Measurements from ENCODE around the gene ZNF765. TPM values are rescaled to one million over a fixed set of nuclear protein-coding genes. Genes with fewer than 3 reads are reported as not detected.
"Not testable (repeated sequence)": the region's sequence is repeated elsewhere in the genome, so short reads cannot be mapped to it uniquely, and the experiment has no call there.

Gene ZNF765
- total and polyA plus RNA-seq, 2 donors, result 6.2 to 12.2 TPM

GRCh38 chr19:53466726-53467484 lies 72.0 kb downstream of the ZNF765 start:
- Histone ChIP-seq H3K4me3 (ENCODE audit: low read length in 2 of 2) (peak overlapping the region; percentile 64 to 77), H3K27me3 (ENCODE audit: control insufficient read depth in 2 of 2, insufficient read depth in 1 of 2, low read length in 1 of 2) (peaks cover 2 to 10% of the 10 kb centered on the region in 2 donors), H3K27ac (ENCODE audit: low read depth in 1 of 2, low read length in 1 of 2) (no peak overlapping the region), H3K9me3 (ENCODE audit: control insufficient read depth in 2 of 2, insufficient read depth in 1 of 2, low read length in 1 of 2) (peaks cover 5 to 12% of the 10 kb centered on the region in 2 donors), H3K36me3 (ENCODE audit: control insufficient read depth in 2 of 2, insufficient read depth in 2 of 2, low read length in 1 of 2) (no peaks in the 10 kb centered on the region), H3K4me1 (ENCODE audit: control insufficient read depth in 2 of 2, insufficient read depth in 2 of 2, low read length in 2 of 2) (peaks cover 3 to 5% of the 10 kb centered on the region in 2 donors)
- 11% methylated on average over 31 of the region's 31 CpGs for WGBS
- peak in 1 of 9 donors; percentile 1 for DNase-seq (ENCODE audit: low read depth in 6 of 9, low spot score in 9 of 9)

- peaks cover 4 to 10% of the 10 kb centered on the region in 2 donors for H3K9me3 ChIP-seq (ENCODE audit: control insufficient read depth in 2 of 2, insufficient read depth in 1 of 2, low read length in 1 of 2)
- H3K4me1 ChIP-seq (ENCODE audit: control insufficient read depth in 2 of 2, insufficient read depth in 2 of 2, low read length in 2 of 2), result peaks cover 3 to 5% of the 10 kb centered on the region in 2 donors
- peaks cover 2 to 10% of the 10 kb centered on the region in 2 donors for H3K27me3 ChIP-seq (ENCODE audit: control insufficient read depth in 2 of 2, insufficient read depth in 1 of 2, low read length in 1 of 2)
- peak within 1 kb of the TSS; percentile 87 to 88 for H3K27ac ChIP-seq (ENCODE audit: low read depth in 1 of 2, low read length in 1 of 2)
- DNase-seq (ENCODE audit: low read depth in 6 of 9, low spot score in 9 of 9), result peak; percentile 77 to 97 (median 93)
- under 1% methylated on average over 55 of the region's 55 CpGs for WGBS
- peak within 1 kb of the TSS; percentile 64 to 77 for H3K4me3 ChIP-seq (ENCODE audit: low read length in 2 of 2)
- H3K36me3 ChIP-seq (ENCODE audit: control insufficient read depth in 2 of 2, insufficient read depth in 2 of 2, low read length in 1 of 2), result no peaks in the 10 kb centered on the region
Observed at GRCh38 chr19:53467485-53468262, 72.7 kb downstream of the ZNF765 start, which contains the start of gene ZNF813. ZNF813 (plus strand) TSS chr19:53467733; CDS start chr19:53483823, 16,090 bp downstream.

GRCh38 chr19:53468628-53469027 lies 73.7 kb downstream of the ZNF765 start:
- not testable (repeated sequence) for H3K36me3 ChIP-seq (ENCODE audit: control insufficient read depth in 2 of 2, insufficient read depth in 2 of 2, low read length in 1 of 2); H3K4me1 ChIP-seq (ENCODE audit: control insufficient read depth in 2 of 2, insufficient read depth in 2 of 2, low read length in 2 of 2); H3K9me3 ChIP-seq (ENCODE audit: control insufficient read depth in 2 of 2, insufficient read depth in 1 of 2, low read length in 1 of 2); H3K27ac ChIP-seq (ENCODE audit: low read depth in 1 of 2, low read length in 1 of 2); H3K27me3 ChIP-seq (ENCODE audit: control insufficient read depth in 2 of 2, insufficient read depth in 1 of 2, low read length in 1 of 2); DNase-seq (ENCODE audit: low read depth in 6 of 9, low spot score in 9 of 9)
- peak overlapping the region in 1 of 2 donors; percentile 64 for H3K4me3 ChIP-seq (ENCODE audit: low read length in 2 of 2)
- WGBS, result 78% methylated on average over 8 of the region's 8 CpGs

- H3K36me3 ChIP-seq (ENCODE audit: control insufficient read depth in 2 of 2, insufficient read depth in 2 of 2, low read length in 1 of 2), result no peaks in the 10 kb centered on the region
- no peaks in the 10 kb centered on the region for H3K27me3 ChIP-seq (ENCODE audit: control insufficient read depth in 2 of 2, insufficient read depth in 1 of 2, low read length in 1 of 2)
- peaks cover 3 to 5% of the 10 kb centered on the region in 2 donors for H3K4me1 ChIP-seq (ENCODE audit: control insufficient read depth in 2 of 2, insufficient read depth in 2 of 2, low read length in 2 of 2)
- no peak for DNase-seq (ENCODE audit: low read depth in 6 of 9, low spot score in 9 of 9)
- no peak overlapping the region for H3K4me3 ChIP-seq (ENCODE audit: low read length in 2 of 2)
- 98% methylated on average over 7 of the region's 7 CpGs for WGBS
- no peaks in the 10 kb centered on the region for H3K9me3 ChIP-seq (ENCODE audit: control insufficient read depth in 2 of 2, insufficient read depth in 1 of 2, low read length in 1 of 2)
- H3K27ac ChIP-seq (ENCODE audit: low read depth in 1 of 2, low read length in 1 of 2), result no peak overlapping the region
Observed at GRCh38 chr19:53471916-53472315, 77.0 kb downstream of the ZNF765 start.

GRCh38 chr19:53474832-53475231 lies 79.9 kb downstream of the ZNF765 start:
- WGBS, result 66% methylated on average over 1 of the region's 1 CpG
- H3K27ac ChIP-seq (ENCODE audit: low read depth in 1 of 2, low read length in 1 of 2); H3K4me3 ChIP-seq (ENCODE audit: low read length in 2 of 2); H3K27me3 ChIP-seq (ENCODE audit: control insufficient read depth in 2 of 2, insufficient read depth in 1 of 2, low read length in 1 of 2); H3K4me1 ChIP-seq (ENCODE audit: control insufficient read depth in 2 of 2, insufficient read depth in 2 of 2, low read length in 2 of 2): not testable (repeated sequence)
- peak in 1 of 9 donors; percentile 21 for DNase-seq (ENCODE audit: low read depth in 6 of 9, low spot score in 9 of 9)
- H3K36me3 ChIP-seq (ENCODE audit: control insufficient read depth in 2 of 2, insufficient read depth in 2 of 2, low read length in 1 of 2), result peaks cover 6 to 14% of the 10 kb centered on the region in 2 donors
- H3K9me3 ChIP-seq (ENCODE audit: control insufficient read depth in 2 of 2, insufficient read depth in 1 of 2, low read length in 1 of 2), result peaks cover 5 to 14% of the 10 kb centered on the region in 2 donors

GRCh38 chr19:53475470-53475869 lies 80.5 kb downstream of the ZNF765 start:
- Histone ChIP-seq H3K36me3 (ENCODE audit: control insufficient read depth in 2 of 2, insufficient read depth in 2 of 2, low read length in 1 of 2) (peaks cover 6 to 14% of the 10 kb centered on the region in 2 donors), H3K9me3 (ENCODE audit: control insufficient read depth in 2 of 2, insufficient read depth in 1 of 2, low read length in 1 of 2) (peaks cover 5 to 14% of the 10 kb centered on the region in 2 donors)
- DNase-seq (ENCODE audit: low read depth in 6 of 9, low spot score in 9 of 9); H3K27ac ChIP-seq (ENCODE audit: low read depth in 1 of 2, low read length in 1 of 2); H3K4me1 ChIP-seq (ENCODE audit: control insufficient read depth in 2 of 2, insufficient read depth in 2 of 2, low read length in 2 of 2); H3K4me3 ChIP-seq (ENCODE audit: low read length in 2 of 2); H3K27me3 ChIP-seq (ENCODE audit: control insufficient read depth in 2 of 2, insufficient read depth in 1 of 2, low read length in 1 of 2): not testable (repeated sequence)
- WGBS, result 93% methylated on average over 6 of the region's 6 CpGs

Other genes with a start within 250 kb of the ZNF765 start
- gene ZNF347, start 236.1 kb upstream of the ZNF765 start, total RNA-seq, result 7.6 TPM
- gene ZNF347, start 236.1 kb upstream of the ZNF765 start, polyA plus RNA-seq, result 6.8 TPM
- 5.6 TPM for gene ZNF665, start 201.8 kb upstream of the ZNF765 start, total RNA-seq
- 7.7 TPM for gene ZNF665, start 201.8 kb upstream of the ZNF765 start, polyA plus RNA-seq
- 12.8 TPM for gene ZNF677, start 140.3 kb upstream of the ZNF765 start, total RNA-seq
- 13.2 TPM for gene ZNF677, start 140.3 kb upstream of the ZNF765 start, polyA plus RNA-seq
- not detected for gene VN1R2, start 136.9 kb upstream of the ZNF765 start, total RNA-seq
- gene VN1R2, start 136.9 kb upstream of the ZNF765 start, polyA plus RNA-seq, result not detected
- gene VN1R4, start 127.4 kb upstream of the ZNF765 start, total RNA-seq, result not detected
- not detected for gene VN1R4, start 127.4 kb upstream of the ZNF765 start, polyA plus RNA-seq
- 10.5 TPM for gene ZNF845, start 61.4 kb upstream of the ZNF765 start, total RNA-seq
- 5.7 TPM for gene ZNF845, start 61.4 kb upstream of the ZNF765 start, polyA plus RNA-seq
- gene ZNF525, start 29.4 kb upstream of the ZNF765 start, total RNA-seq, result 18.0 TPM
- gene ZNF525, start 29.4 kb upstream of the ZNF765 start, polyA plus RNA-seq, result 12.8 TPM
- 9.7 TPM for gene ZNF761, start 36.8 kb downstream of the ZNF765 start, total RNA-seq
- gene ZNF761, start 36.8 kb downstream of the ZNF765 start, polyA plus RNA-seq, result 14.9 TPM
- gene ZNF813, start 72.6 kb downstream of the ZNF765 start, total RNA-seq, result 4.6 TPM
- gene ZNF813, start 72.6 kb downstream of the ZNF765 start, polyA plus RNA-seq, result 2.5 TPM
- gene ZNF331, start 143.0 kb downstream of the ZNF765 start, total RNA-seq, result 7.6 TPM
- gene ZNF331, start 143.0 kb downstream of the ZNF765 start, polyA plus RNA-seq, result 26.9 TPM
- not detected for gene DPRX, start 236.8 kb downstream of the ZNF765 start, total RNA-seq
- 0.18 TPM for gene DPRX, start 236.8 kb downstream of the ZNF765 start, polyA plus RNA-seq

All from thymus (tissue), 11 donors.